Hepatocyte (in vitro differentiated cells): ENCODE measurements around the gene GASK1A. TPM values are rescaled to one million over a fixed set of nuclear protein-coding genes. Genes with fewer than 3 reads are reported as not detected.

Source experiments
- DNase-seq: peaks from one replicate; pipeline ENCODE4 v3.0.0-alpha.2; 2016; ENCODE audit warnings: low spot score
- H2AFZ ChIP-seq: fragments of 200-600 bp; sonication (generic); 2 replicates; pipeline ENCODE4 v1.6.0; 2016; ENCODE audit warnings: antibody characterized with exemption, mild to moderate bottlenecking
- H3K27ac ChIP-seq: fragments of 200-600 bp; sonication (generic); 2 replicates; pipeline ENCODE4 v1.5.1; 2016; ENCODE audit warnings: mild to moderate bottlenecking
- H3K27me3 ChIP-seq: fragments of 200-600 bp; sonication (generic); 2 replicates; pipeline ENCODE4 v1.6.1; 2016
- H3K36me3 ChIP-seq: fragments of 200-600 bp; sonication (generic); replicated peaks from 2 replicates; pipeline ENCODE4 v1.5.1; 2016; ENCODE audit warnings: low read depth; ENCODE audit not compliant: insufficient read depth
- H3K4me1 ChIP-seq: fragments of 200-600 bp; sonication (generic); 2 replicates; pipeline ENCODE4 v1.5.1; 2016; ENCODE audit warnings: mild to moderate bottlenecking, moderate library complexity; ENCODE audit not compliant: insufficient read depth
- H3K4me2 ChIP-seq: fragments of 200-600 bp; sonication (generic); 2 replicates; pipeline ENCODE4 v1.6.0; 2016
- H3K4me3 ChIP-seq: fragments of 200-600 bp; sonication (generic); 2 replicates; pipeline ENCODE4 v1.5.1; 2016; ENCODE audit warnings: mild to moderate bottlenecking
- H3K79me2 ChIP-seq: fragments of 200-600 bp; sonication (generic); 2 replicates; pipeline ENCODE4 v1.6.0; 2017; ENCODE audit warnings: mild to moderate bottlenecking
- H3K9me2 ChIP-seq: fragments of 200-600 bp; sonication (generic); replicated peaks from 2 replicates; pipeline ENCODE4 v1.6.0; 2017; ENCODE audit warnings: mild to moderate bottlenecking; ENCODE audit not compliant: insufficient read depth
- H3K9me3 ChIP-seq: fragments of 200-600 bp; sonication (generic); 2 replicates; pipeline ENCODE4 v1.5.1; 2016; ENCODE audit warnings: low read depth, mild to moderate bottlenecking
- H4K20me1 ChIP-seq: fragments of 200-600 bp; sonication (generic); 2 replicates; pipeline ENCODE4 v1.6.0; 2016; ENCODE audit warnings: mild to moderate bottlenecking; ENCODE audit not compliant: insufficient read depth, poor library complexity, severe bottlenecking
- EZH2 ChIP-seq: fragments of 200-600 bp; sonication (generic); IDR thresholded peaks from 2 replicates; pipeline ENCODE4 v1.6.1; 2016; ENCODE audit warnings: antibody characterized with exemption, mild to moderate bottlenecking, borderline replicate concordance
- EZH2phosphoT487 ChIP-seq: fragments of 200-600 bp; sonication (generic); IDR thresholded peaks from one replicate; pipeline ENCODE4 v1.6.1; 2018; ENCODE audit warnings: antibody characterized with exemption, mild to moderate bottlenecking, low read depth, moderate library complexity; ENCODE audit not compliant: unreplicated experiment, severe bottlenecking
- WGBS: methylation state at CpG from one replicate; pipeline ENCODE4 v1.1.6; 2016; ENCODE audit warnings: low lambda C conversion rate; ENCODE audit errors: missing lambda C conversion rate; 5-methylcytosine and 5-hydroxymethylcytosine counted together
- polyA plus RNA-seq: library from polyadenylated mRNA; unstranded; fragments of >200 nt; fragmentation: Nextera tagmentation; extraction: Ambion mirVana; gene quantifications from 2 replicates; pipeline ENCODE4 v1.2.1, GENCODE V29; 2016
- total RNA-seq: library from RNA; depleted of rRNA; stranded (reverse); fragments of >200 nt; gene quantifications from 2 replicates; pipeline ENCODE4 v1.2.3, GENCODE V29; 2014
- TF ChIP-seq, protein P1 (sequence below): fragments of 200-600 bp; sonication (generic); IDR thresholded peaks from 2 replicates; pipeline ENCODE4 v1.5.1; 2016; ENCODE audit warnings: antibody characterized with exemption, mild to moderate bottlenecking; ENCODE audit not compliant: poor library complexity

Gene GASK1A
- total and polyA plus RNA-seq, 2 experiments from 2014 or later: 1.1 to 2.1 TPM

GRCh38 chr3:43073836-43074220, 94.7 kb downstream of the GASK1A start:
- H3K9me3 ChIP-seq: no peaks in the 10 kb centered on the region
- no peaks in the 10 kb centered on the region for H3K27me3 ChIP-seq
- no peak overlapping the region for H3K27ac ChIP-seq
- H3K4me3 ChIP-seq: no peak overlapping the region
- H4K20me1 ChIP-seq: no peaks in the 10 kb centered on the region
- H2AFZ ChIP-seq: no peak overlapping the region
- 87% methylated on average over 5 of the region's 5 CpGs for WGBS
- no peak overlapping the region for H3K4me2 ChIP-seq
- no peaks in the 10 kb centered on the region for H3K36me3 ChIP-seq
- no peak for DNase-seq
- no peak for TF ChIP-seq EZH2phosphoT487
- TF ChIP-seq EZH2: no peak
- TF ChIP-seq, protein P1, sequence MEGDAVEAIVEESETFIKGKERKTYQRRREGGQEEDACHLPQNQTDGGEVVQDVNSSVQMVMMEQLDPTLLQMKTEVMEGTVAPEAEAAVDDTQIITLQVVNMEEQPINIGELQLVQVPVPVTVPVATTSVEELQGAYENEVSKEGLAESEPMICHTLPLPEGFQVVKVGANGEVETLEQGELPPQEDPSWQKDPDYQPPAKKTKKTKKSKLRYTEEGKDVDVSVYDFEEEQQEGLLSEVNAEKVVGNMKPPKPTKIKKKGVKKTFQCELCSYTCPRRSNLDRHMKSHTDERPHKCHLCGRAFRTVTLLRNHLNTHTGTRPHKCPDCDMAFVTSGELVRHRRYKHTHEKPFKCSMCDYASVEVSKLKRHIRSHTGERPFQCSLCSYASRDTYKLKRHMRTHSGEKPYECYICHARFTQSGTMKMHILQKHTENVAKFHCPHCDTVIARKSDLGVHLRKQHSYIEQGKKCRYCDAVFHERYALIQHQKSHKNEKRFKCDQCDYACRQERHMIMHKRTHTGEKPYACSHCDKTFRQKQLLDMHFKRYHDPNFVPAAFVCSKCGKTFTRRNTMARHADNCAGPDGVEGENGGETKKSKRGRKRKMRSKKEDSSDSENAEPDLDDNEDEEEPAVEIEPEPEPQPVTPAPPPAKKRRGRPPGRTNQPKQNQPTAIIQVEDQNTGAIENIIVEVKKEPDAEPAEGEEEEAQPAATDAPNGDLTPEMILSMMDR: no peak
- H3K79me2 ChIP-seq: no peaks in the 10 kb centered on the region
- H3K9me2 ChIP-seq: no peaks in the 10 kb centered on the region
- peaks cover 3% of the 10 kb centered on the region for H3K4me1 ChIP-seq

- 75% methylated on average over 4 of the region's 4 CpGs for WGBS
- no peaks in the 10 kb centered on the region for H3K36me3 ChIP-seq
- H3K27me3 ChIP-seq: no peaks in the 10 kb centered on the region
- H2AFZ ChIP-seq: no peak overlapping the region
- no peak overlapping the region for H3K27ac ChIP-seq
- TF ChIP-seq EZH2phosphoT487 (no peak), EZH2 (no peak)
- TF ChIP-seq, protein P1: no peak
- no peak overlapping the region for H3K4me3 ChIP-seq
- H3K79me2 ChIP-seq: no peaks in the 10 kb centered on the region
- H3K9me3 ChIP-seq: no peaks in the 10 kb centered on the region
- no peak for DNase-seq
- no peak overlapping the region for H3K4me2 ChIP-seq
- peaks cover 3% of the 10 kb centered on the region for H3K4me1 ChIP-seq
- no peaks in the 10 kb centered on the region for H4K20me1 ChIP-seq
- H3K9me2 ChIP-seq: no peaks in the 10 kb centered on the region
Observed at GRCh38 chr3:43074482-43074881, 95.4 kb downstream of the GASK1A start.

GRCh38 chr3:43074901-43075689, 96.0 kb downstream of the GASK1A start:
- Histone ChIP-seq H3K4me3 (no peak overlapping the region), H3K27ac (no peak overlapping the region), H3K79me2 (no peaks in the 10 kb centered on the region), H3K9me2 (no peaks in the 10 kb centered on the region), H3K4me1 (peaks cover 3% of the 10 kb centered on the region), H3K36me3 (no peaks in the 10 kb centered on the region), H3K4me2 (no peak overlapping the region), H4K20me1 (no peaks in the 10 kb centered on the region), H2AFZ (no peak overlapping the region), H3K9me3 (no peaks in the 10 kb centered on the region), H3K27me3 (no peaks in the 10 kb centered on the region)
- no peak for DNase-seq
- TF ChIP-seq, protein P1: no peak
- TF ChIP-seq EZH2 (no peak), EZH2phosphoT487 (no peak)
- WGBS: 97% methylated on average over 5 of the region's 5 CpGs
